Endometrium (tissue), 2 donors: ENCODE results near the gene PDE6A.

ENCODE experiments used
- FAIRE-seq: peaks from 2 replicates; lab custom pipeline; 2012; peaks lifted over from hg19 to GRCh38; lab: Jason Lieb, UNC
- donor health status: control.
- donor health status: control.

The PDE6A gene

GRCh38 chr5:149944666-149945065 is at the start of gene PDE6A:
Gene PDE6A (minus strand): TSS chr5:149944793. CDS start chr5:149944673, 120 bp downstream.
- FAIRE-seq: no peak

DNA sequence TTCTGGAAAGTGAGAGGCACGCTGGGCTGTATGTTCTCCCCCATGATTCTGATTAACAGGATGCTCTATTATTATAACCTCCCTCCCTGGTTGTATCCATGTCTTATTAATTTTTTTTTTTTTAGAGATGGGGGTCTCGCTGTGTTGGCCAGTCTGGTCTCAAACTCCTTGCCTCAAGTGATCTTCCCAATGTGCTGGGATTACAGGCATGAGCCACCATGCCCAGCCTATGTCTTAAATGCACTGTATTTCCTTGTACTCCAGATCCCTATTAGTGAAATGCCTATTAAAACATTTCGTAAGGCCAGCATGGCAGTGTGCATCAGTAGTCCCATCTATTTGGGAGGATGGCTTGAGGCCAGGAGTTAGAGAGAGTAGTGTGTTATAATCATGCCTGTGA is 48.9 kb upstream of the PDE6A start:
- FAIRE-seq: no peak

- peak; percentile 74 for FAIRE-seq
Observed at GRCh38 chr5:149990518-149991376, 46.2 kb upstream of the PDE6A start.

DNA sequence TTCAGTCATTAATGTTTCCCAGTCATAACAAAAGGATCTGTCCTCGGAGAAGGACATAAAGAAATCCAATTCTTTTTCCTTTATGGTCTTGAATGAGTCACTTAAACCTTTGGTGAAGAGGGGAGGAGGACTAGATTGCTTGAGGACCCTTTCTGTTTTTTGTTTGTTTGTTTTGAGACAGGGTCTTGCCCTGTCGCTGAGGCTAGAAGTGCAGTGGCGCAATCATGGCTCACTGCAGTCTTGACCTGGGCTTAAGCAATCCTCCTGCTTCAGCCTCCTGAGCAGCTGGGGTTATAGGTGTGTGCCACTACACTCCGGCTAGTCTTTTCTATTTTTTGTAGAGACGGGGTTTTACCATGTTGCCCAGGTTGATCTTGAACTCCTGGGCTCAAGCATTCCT is 43.5 kb upstream of the PDE6A start:
- no peak for FAIRE-seq

DNA sequence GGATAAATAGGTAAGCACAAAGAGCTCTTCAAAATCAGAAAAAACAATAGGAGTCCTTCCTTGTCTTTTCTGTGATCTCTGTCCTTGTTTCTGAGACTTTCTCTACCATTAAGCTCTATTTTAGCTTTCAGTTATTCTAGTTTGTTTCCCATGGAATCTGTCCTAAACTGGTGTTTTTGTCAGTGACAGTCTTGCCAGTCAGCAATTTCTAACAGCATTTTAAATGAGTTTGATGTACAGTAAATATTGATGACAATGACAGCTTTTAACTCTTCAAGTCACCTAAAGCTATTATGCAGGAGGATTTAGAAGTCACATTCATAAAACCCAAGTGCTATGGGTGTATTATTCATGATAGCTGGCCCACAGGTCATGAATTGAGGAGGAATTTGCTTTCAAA is 37.9 kb upstream of the PDE6A start:
- FAIRE-seq: no peak

DNA sequence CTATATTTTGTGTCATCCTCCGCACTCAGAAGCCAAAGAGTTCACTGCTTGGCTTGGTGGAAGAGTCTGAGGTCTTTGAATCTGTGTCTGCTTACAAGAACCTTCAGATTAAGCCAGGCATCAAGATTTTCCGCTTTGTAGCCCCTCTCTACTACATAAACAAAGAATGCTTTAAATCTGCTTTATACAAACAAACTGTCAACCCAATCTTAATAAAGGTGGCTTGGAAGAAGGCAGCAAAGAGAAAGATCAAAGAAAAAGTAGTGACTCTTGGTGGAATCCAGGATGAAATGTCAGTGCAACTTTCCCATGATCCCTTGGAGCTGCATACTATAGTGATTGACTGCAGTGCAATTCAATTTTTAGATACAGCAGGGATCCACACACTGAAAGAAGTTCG is 36.6 kb upstream of the PDE6A start:
- FAIRE-seq: no peak

DNA sequence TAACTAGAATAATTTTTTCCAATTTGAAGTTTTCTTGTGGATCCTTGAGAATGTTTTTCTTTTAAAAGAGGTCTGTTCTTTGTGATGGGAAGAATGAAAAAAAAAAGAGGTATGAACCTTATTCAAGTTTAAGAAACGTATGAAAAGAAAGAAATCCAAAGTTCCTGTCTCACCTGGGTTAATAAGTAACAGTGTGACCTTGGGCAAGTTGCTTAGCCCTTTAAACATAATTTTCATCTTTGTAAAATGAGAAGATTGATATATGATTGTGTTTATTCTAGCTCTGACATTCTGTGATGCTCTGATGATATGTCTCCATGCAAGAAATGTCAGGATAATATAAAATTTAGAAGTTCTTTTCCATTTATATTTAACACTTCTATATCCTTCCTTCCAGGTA is 35.3 kb upstream of the PDE6A start:
- no peak for FAIRE-seq

GRCh38 chr5:149975409-149975808 is 30.8 kb upstream of the PDE6A start:
- no peak for FAIRE-seq

DNA sequence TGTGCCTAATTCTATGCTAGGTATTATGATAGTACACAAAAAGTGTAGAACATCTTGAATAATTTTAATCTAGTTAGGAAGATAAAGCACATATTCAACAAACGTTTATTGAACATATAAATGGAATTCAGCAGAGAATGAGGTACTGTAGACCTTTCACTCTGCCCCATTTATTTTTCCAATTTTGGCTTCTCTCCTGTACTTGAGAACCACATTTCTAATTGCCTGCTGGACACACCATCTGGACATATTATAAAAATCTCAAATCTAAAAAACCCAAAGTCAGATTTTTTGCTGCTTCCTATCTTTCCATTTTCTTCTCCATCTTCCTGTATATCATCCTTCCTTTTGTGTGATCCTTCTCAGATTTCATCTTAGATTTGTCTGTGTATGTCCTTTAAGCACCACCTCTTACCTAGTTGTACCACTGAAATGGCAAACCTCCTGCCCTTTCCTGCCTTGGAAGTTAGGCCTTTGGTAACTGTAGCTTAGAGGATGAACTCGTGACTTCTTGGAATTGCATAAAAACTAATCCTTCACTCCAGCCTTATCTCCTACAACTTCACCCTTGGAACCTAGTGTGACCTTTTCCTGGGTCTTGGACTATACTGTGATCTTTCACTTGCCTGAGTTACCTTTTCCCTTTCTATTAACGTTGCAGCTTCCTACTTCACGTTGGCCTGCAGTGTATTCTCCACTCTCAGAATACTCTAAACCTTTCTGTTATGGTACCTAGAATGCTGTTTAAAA is 24.8 kb upstream of the PDE6A start:
- FAIRE-seq: no peak

GRCh38 chr5:149966946-149967345 is 22.4 kb upstream of the PDE6A start:
- no peak for FAIRE-seq

DNA sequence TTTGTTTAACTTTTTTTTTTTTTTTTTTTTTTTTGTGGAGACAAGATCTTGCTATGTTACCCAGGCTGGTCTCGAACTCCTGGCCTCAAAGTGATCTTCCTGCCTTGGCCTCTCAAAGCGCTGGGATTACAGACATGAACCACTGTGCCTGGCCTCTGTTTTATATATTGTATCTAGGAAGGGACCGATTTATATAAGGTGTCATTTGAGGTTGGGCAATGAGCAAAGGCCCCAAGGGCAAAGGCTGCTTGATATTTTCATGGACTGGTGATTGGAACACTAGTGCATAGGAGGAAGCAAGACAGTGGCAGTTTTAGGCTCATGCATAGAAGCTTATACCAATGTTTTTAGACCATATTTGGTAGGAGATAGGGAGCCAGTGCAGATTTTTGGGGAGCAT is 19.1 kb upstream of the PDE6A start:
- no peak for FAIRE-seq

- no peak for FAIRE-seq
Observed at GRCh38 chr5:149962601-149963300, 18.2 kb upstream of the PDE6A start.

- no peak for FAIRE-seq
Observed at GRCh38 chr5:149961957-149962409, 17.4 kb upstream of the PDE6A start.

- no peak for FAIRE-seq
Observed at GRCh38 chr5:149961186-149961685, 16.6 kb upstream of the PDE6A start.

DNA sequence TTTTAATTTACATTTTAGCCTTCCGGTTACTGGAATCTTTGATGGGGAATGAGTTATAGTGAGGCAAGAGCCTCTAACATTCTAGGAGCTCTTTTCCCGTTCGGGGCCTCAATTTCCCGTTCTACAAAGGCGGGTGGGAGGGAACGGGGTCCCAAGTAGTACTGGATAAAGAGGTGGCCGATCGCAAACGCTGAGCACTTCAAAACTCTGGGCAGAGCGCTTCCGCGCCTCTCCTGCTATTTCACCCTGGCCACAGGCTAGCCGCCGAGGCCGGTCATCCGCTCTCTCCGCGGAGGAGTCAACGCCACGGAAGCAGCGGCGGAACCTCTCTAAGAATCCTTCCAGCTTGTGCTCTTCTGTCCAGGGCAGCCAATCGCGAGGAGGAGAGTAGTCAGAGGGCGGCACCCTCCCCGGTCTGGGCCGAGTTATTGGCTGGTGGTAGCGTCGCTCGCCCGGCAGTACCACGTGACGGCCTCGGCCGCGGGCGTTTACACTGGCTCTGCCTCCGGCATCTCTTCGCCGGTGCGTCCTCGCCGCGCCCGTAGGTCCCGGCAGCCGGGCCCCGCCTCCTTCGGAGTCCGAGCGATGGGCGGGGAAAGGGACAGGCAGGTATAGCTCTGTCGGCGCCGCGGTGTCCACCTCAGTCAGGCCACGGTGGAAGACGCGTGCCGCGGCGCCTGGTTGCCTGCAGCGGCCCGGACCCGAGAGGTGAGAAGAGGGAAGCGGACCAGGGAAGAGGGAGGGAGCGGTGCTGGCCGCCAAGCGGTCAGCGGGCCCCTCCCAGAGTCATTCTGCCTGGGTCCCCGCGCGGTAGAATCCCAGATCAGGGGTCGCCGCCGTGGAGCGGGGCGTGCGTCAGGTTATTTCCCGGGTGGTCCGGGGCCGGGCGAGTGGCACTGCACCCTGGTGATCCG is 15.9 kb upstream of the PDE6A start, which contains the start of gene SLC26A2:
TSS of gene SLC26A2 (plus strand) at position 487 of the 914 bp plus-strand sequence. CDS start 16,895 bp downstream, outside the sequence.
- peak; percentile 85 for FAIRE-seq

DNA sequence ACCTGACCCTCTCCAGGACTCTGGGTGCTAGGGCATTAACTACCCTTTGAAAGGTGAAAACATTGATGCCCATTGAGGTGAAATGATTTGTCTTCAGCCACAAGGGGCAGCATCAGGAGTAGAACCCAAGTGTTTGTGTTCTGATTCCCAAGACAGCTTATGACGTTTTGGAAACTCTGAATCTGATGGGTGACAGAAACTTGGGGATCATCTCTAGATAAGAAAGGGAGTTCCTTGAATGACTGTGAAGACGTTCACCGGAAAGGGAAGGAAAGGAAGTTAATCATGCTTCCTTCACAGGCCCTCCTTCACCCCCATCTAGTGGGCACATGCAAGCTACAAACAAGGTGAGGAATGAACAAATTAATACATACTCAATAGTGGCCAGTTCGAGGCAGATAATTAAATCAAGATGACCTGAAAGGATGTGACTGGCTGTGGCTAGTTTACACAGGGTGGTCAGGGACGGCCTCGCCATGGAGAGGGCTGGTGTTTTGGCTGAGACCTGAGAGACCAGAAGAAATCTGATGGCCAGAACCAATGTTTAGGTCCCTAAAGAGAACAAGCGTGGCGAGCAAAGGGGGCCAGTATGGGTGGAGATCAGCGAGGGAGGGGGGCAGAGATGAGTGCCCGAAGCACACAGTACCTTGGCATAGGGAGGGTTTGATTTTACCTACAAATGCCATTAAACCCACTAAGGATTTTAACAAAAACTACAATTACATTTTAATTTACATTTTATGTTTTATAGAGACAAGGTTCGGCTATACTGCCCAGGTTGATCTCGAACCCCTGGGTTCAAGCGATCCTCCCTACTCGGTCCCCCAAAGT is 15.0 kb upstream of the PDE6A start:
- FAIRE-seq: no peak

- no peak for FAIRE-seq
Observed at GRCh38 chr5:149957855-149958254, 13.3 kb upstream of the PDE6A start.

DNA sequence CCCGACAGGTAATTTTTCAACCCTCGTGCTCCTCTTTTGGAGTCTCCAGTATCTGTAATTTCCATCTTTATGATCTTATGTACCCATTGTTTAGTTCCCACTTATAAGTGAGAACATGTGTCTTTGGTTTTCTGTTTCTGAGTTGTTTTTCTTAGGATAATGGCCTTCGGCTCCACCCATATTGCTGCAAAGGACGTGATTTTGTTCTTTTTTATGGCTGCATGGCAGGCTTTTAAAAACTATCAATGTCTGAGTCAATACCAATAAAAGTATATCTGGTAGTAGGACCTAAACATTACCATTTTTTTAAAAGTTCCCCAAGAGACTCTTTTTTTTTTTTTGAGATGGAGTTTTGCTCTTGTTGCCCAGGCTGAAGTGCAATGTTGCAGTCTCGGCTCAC is 12.1 kb upstream of the PDE6A start:
- no peak for FAIRE-seq

GRCh38 chr5:149954798-149955197 is 10.2 kb upstream of the PDE6A start:
- no peak for FAIRE-seq

- no peak for FAIRE-seq
Observed at GRCh38 chr5:149953436-149954121, 9.0 kb upstream of the PDE6A start.
